K562 (cell line): Measurements from ENCODE around the gene BFSP2. TPM values are rescaled to one million over a fixed set of nuclear protein-coding genes. Genes with fewer than 3 reads are reported as not detected.

Experiments used
- ATAC-seq: fragments of 200-7000 bp; cut with Tn5 transposase; 3 replicates; pipeline ENCODE4 v1.9.1; 2020; ENCODE audit warnings: moderate library complexity
- BruUV-seq: library from RNA; stranded (reverse); fragments of 400-500 nt; replicated peaks from 2 replicates; lab custom pipeline; 2021; lab: Mats Ljungman, UMichigan
- CTCF ChIA-PET: fragments of 300-600 bp; formaldehyde crosslinking; extraction: SDS; loops from one replicate; lab custom pipeline; 2021; ENCODE audit warnings: low intra/inter-chr PET ratio; lab: Yijun Ruan, JAX
- POLR2A ChIA-PET: fragments of 300-600, 350-650 bp; sonication (Branson Sonifier 250); formaldehyde crosslinking; extraction: SDS; loops from one replicate; lab custom pipeline; 2021; ENCODE audit warnings: antibody characterized with exemption, inconsistent platforms; lab: Yijun Ruan, JAX
- DNase-seq, 4 experiments: peaks; one replicate each; pipeline versions ENCODE4 v3.0.0 to v3.0.0-alpha.2; 2011 to 2018; ENCODE audit warnings: low spot score in 3 of 4, mixed read lengths in 3 of 4; ENCODE audit errors: extremely low read depth in 1 of 4
- FAIRE-seq: peaks from 2 replicates; lab custom pipeline; 2011; peaks lifted over from hg19 to GRCh38; lab: Jason Lieb, UNC
- H2AFZ ChIP-seq: 2 replicates; pipeline ENCODE4 v1.6.0; 2011; ENCODE audit warnings: low read depth, low read length, control low read depth, inconsistent platforms
- H3K27ac ChIP-seq: fragments of 200-600 bp; 3 replicates; pipeline ENCODE4 v1.8.0; 2011; ENCODE audit warnings: low read depth, mild to moderate bottlenecking, control low read depth, inconsistent platforms, low read length, moderate library complexity, mixed read lengths; ENCODE audit errors: extremely low read depth
- H3K27me3 ChIP-seq, 2 experiments: fragments of 300-600 bp in 1 of 2; 2 replicates in 1 of 2; 3 replicates in 1 of 2; pipeline versions ENCODE4 v1.6.0 to v1.8.0; 2011; ENCODE audit warnings: inconsistent platforms in 2 of 2, low read length in 2 of 2, mild to moderate bottlenecking in 1 of 2, mixed read lengths in 1 of 2, moderate library complexity in 1 of 2; ENCODE audit not compliant: control insufficient read depth in 2 of 2, insufficient read depth in 2 of 2
- H3K36me3 ChIP-seq: fragments of 300-600 bp; 3 replicates; pipeline ENCODE4 v1.8.0; 2011; ENCODE audit warnings: mild to moderate bottlenecking, low read length, inconsistent platforms; ENCODE audit not compliant: control insufficient read depth, insufficient read depth
- H3K4me1 ChIP-seq, 2 experiments: fragments of 200-600 bp in 1 of 2; replicated peaks in 1 of 2; 2 replicates in 1 of 2; 3 replicates in 1 of 2; pipeline versions ENCODE4 v1.5.1 to v1.8.0; 2011; ENCODE audit warnings: inconsistent platforms in 2 of 2, low read length in 2 of 2, mild to moderate bottlenecking in 1 of 2, mixed read lengths in 1 of 2, moderate library complexity in 1 of 2; ENCODE audit not compliant: control insufficient read depth in 2 of 2, insufficient read depth in 2 of 2
- H3K4me2 ChIP-seq: 2 replicates; pipeline ENCODE4 v1.6.1; 2011; ENCODE audit warnings: low read length, control low read depth, inconsistent platforms, mixed read lengths; ENCODE audit not compliant: insufficient read depth
- H3K4me3 ChIP-seq: fragments of 200-600 bp; sonication (generic), shearing (Covaris generic); 2 replicates; pipeline ENCODE4 v1.5.1; 2016; ENCODE audit warnings: control low read depth, inconsistent platforms
- H3K79me2 ChIP-seq: fragments of 200-600 bp; 3 replicates; pipeline ENCODE4 v1.8.0; 2011; ENCODE audit warnings: low read length, inconsistent platforms; ENCODE audit not compliant: control insufficient read depth, insufficient read depth
- H3K9ac ChIP-seq, 2 experiments: 2 replicates each; pipeline versions ENCODE4 v1.6.0 to v1.6.1; 2011; ENCODE audit warnings: low read depth in 2 of 2, low read length in 2 of 2, control low read depth in 1 of 2, inconsistent platforms in 1 of 2, mild to moderate bottlenecking in 1 of 2, mixed read lengths in 1 of 2; ENCODE audit not compliant: insufficient read depth in 1 of 2
- H3K9me1 ChIP-seq: one replicate; pipeline ENCODE4 v1.6.0; 2011; ENCODE audit warnings: inconsistent platforms, mild to moderate bottlenecking, low read length, moderate library complexity; ENCODE audit not compliant: control insufficient read depth, insufficient read depth
- H3K9me3 ChIP-seq: replicated peaks from 2 replicates; pipeline ENCODE4 v1.5.1; 2011; ENCODE audit warnings: low read depth, low read length, inconsistent platforms; ENCODE audit not compliant: control insufficient read depth, insufficient read depth
- H4K20me1 ChIP-seq: replicated peaks from 2 replicates; pipeline ENCODE4 v1.6.1; 2011; ENCODE audit warnings: low read length, inconsistent platforms, mixed read lengths; ENCODE audit not compliant: control insufficient read depth, insufficient read depth
- E4F1 ChIP-seq: fragments of 250-450 bp; sonication (Bioruptor Pico); IDR thresholded peaks from 2 replicates; pipeline ENCODE4 v1.5.0; 2021; ENCODE audit warnings: mild to moderate bottlenecking, borderline replicate concordance
- ILF3 ChIP-seq: fragments of 450-650 bp; IDR thresholded peaks from 2 replicates; pipeline ENCODE4 v1.6.1; 2018; ENCODE audit warnings: antibody characterized with exemption, mild to moderate bottlenecking, moderate library complexity, borderline replicate concordance
- KLF1 ChIP-seq: fragments of 450-650 bp; IDR thresholded peaks from 2 replicates; pipeline ENCODE4 v1.6.1; 2016; ENCODE audit warnings: missing genetic modification characterization, missing compliant biosample characterization
- PATZ1 ChIP-seq: fragments of 250-450 bp; sonication (Bioruptor Pico); IDR thresholded peaks from 2 replicates; pipeline ENCODE4 v1.5.0; 2020; ENCODE audit warnings: mild to moderate bottlenecking, borderline replicate concordance
- POLR2H ChIP-seq: IDR thresholded peaks from 2 replicates; pipeline ENCODE4 v1.6.1; 2016; ENCODE audit warnings: missing genetic modification characterization, low read depth, mild to moderate bottlenecking, control low read depth, missing compliant biosample characterization, moderate library complexity
- PTBP1 ChIP-seq: fragments of 200-400 bp; formaldehyde crosslinking; IDR thresholded peaks from 2 replicates; pipeline ENCODE4 v1.6.1; 2017; ENCODE audit warnings: low read depth, low read length
- RBM15 ChIP-seq: fragments of 200-400 bp; formaldehyde crosslinking; IDR thresholded peaks from 2 replicates; pipeline ENCODE4 v1.6.1; 2018; ENCODE audit warnings: mild to moderate bottlenecking, low read length, moderate library complexity; ENCODE audit not compliant: insufficient read depth
- STAG1 ChIP-seq: sonication (generic); formaldehyde crosslinking; IDR thresholded peaks from 2 replicates; pipeline ENCODE4 v1.5.0; 2020; ENCODE audit warnings: missing genetic modification reagents, borderline replicate concordance
- TBL1XR1 ChIP-seq, 2 experiments: IDR thresholded peaks; 2 replicates each; pipeline ENCODE4 v1.6.1; 2012; ENCODE audit warnings: improper control_type of control experiment in 2 of 2, low read length in 2 of 2, mild to moderate bottlenecking in 1 of 2
- ZBTB12 ChIP-seq: fragments of 250-450 bp; sonication (Bioruptor Pico); IDR thresholded peaks from 2 replicates; pipeline ENCODE4 v1.4.0; 2020
- ZNF277 ChIP-seq: fragments of 250-450 bp; sonication (Bioruptor Pico); IDR thresholded peaks from 2 replicates; pipeline ENCODE4 v1.8.0; 2022; ENCODE audit warnings: inconsistent platforms, mild to moderate bottlenecking, moderate library complexity, borderline replicate concordance
- WGBS: fragments of 100-300 bp; shearing (Covaris generic); methylation state at CpG from one replicate; pipeline ENCODE4 v1.1.6; 2016; ENCODE audit warnings: low coverage, mixed read lengths; ENCODE audit not compliant: insufficient coverage; ENCODE audit errors: missing lambda C conversion rate; 5-methylcytosine and 5-hydroxymethylcytosine counted together
- in situ Hi-C: fragments of 300-500 bp; cut with MboI; formaldehyde crosslinking; loops from 4 replicates; pipeline ENCODE4 v1.15.0; 2018; ENCODE audit warnings: inconsistent platforms, mixed read lengths
- intact Hi-C: fragments of 100-400 bp; cut with micrococcal nuclease; formaldehyde crosslinking; loops from 2 replicates; pipeline ENCODE4 v1.14.2; 2022
- polyA plus RNA-seq, 8 experiments: library from polyadenylated mRNA; depleted of rRNA in 4 of 8; stranded (reverse) in 5 of 8; unstranded in 3 of 8; fragments of >200 nt; fragmentation: Nextera tagmentation in 2 of 8; fragmentation: Illumina TruSeq in 1 of 8; extraction: Ambion mirVana in 2 of 8; extraction: Trizol in 1 of 8; gene quantifications; 2 replicates each; pipeline versions ENCODE4 v1.2.1 to v1.2.3, GENCODE V29; 2011 to 2014; ENCODE audit warnings: inconsistent platforms in 1 of 8, missing spikeins in 1 of 8
- total RNA-seq, 7 experiments: library from RNA; depleted of rRNA in 6 of 7; stranded (reverse); fragments of >200 nt in 6 of 7; fragmentation: Illumina TruSeq in 2 of 7; extraction: Trizol in 2 of 7; gene quantifications; 2 replicates each; pipeline versions ENCODE4 v1.2.1 to v1.2.3, GENCODE V29; 2011 to 2021; ENCODE audit warnings: low replicate concordance in 1 of 7

The BFSP2 gene
- total and polyA plus RNA-seq, 9 of the 15 experiments (the other 6 are each of a cell fraction or from before 2014, with no cell fraction given): not detected

GRCh38 chr3:133452641-133453319, 52.9 kb downstream of the BFSP2 start:
- 0% methylated on average over 5 of the region's 5 CpGs for WGBS
- intact Hi-C loops: no loop called here
- Histone ChIP-seq H3K4me2 (no peak overlapping the region), H3K4me1 (no peaks in the 10 kb centered on the region), H2AFZ (no peak overlapping the region), H3K79me2 (no peaks in the 10 kb centered on the region), H3K27ac (no peak overlapping the region), H3K36me3 (no peaks in the 10 kb centered on the region), H3K9me1 (no peaks in the 10 kb centered on the region), H4K20me1 (no peaks in the 10 kb centered on the region), H3K4me3 (no peak overlapping the region), H3K27me3 (no peaks in the 10 kb centered on the region; a peak in 1 of 5 replicates), H3K9me3 (no peaks in the 10 kb centered on the region), H3K9ac (no peak overlapping the region)
- no TSS peak for BruUV-seq
- CTCF ChIA-PET: no interaction called here
- FAIRE-seq: no peak
- ATAC-seq: no peak
- in situ Hi-C loops: no loop called here
- POLR2A ChIA-PET: interaction anchor here (0.7 kb wide), 1 partner anchor 122 kb away, joined by 3 read pairs; no protein-coding TSS in a partner anchor
- DNase-seq: no peak
- no peak for TF ChIP-seq POLR2H (tag)
- no peak for TF ChIP-seq RBM15
- no peak for TF ChIP-seq STAG1 (CRISPR knock-in tag)
- no peak for TF ChIP-seq ZNF277 (CRISPR knock-in tag)
- TF ChIP-seq PTBP1: no peak
- no peak for TF ChIP-seq KLF1
- no peak for TF ChIP-seq TBL1XR1 (IDR thresholded peaks at IDR 0.05; ENCODE audit: low read length in 2 of 2)
- TF ChIP-seq ZBTB12 (CRISPR knock-in tag): no peak
- no peak for TF ChIP-seq E4F1 (CRISPR knock-in tag)
- no peak for TF ChIP-seq ILF3
- no peak for TF ChIP-seq PATZ1 (CRISPR knock-in tag)
